Stimulated activated CD8-positive, alpha-beta memory T cell treated with anti-CD3 and anti-CD28 coated beads, Interleukin-12 subunit alpha, Interleukin-12 subunit beta, amount 100 ng/mL, for 4 hours (primary cell): ENCODE results near the gene HRH1.
"Not testable (repeated sequence)": the region's sequence is repeated elsewhere in the genome, so short reads cannot be mapped to it uniquely, and the experiment has no call there.

Source experiments
- DNase-seq: peaks from one replicate; pipeline ENCODE4 v3.0.0-alpha.2; 2020; ENCODE audit warnings: low read depth

Gene HRH1

GRCh38 chr3:11154036-11154952, at the start of gene HRH1:
HRH1 (plus strand) TSS chr3:11154493; CDS start chr3:11259038, 104,545 bp downstream.
- no peak for DNase-seq

GRCh38 chr3:11113316-11113715, 41.0 kb upstream of the HRH1 start:
- DNase-seq, result not testable (repeated sequence)

- DNase-seq, result no peak
Measured at GRCh38 chr3:11115548-11115947, 38.7 kb upstream of the HRH1 start.

- DNase-seq, result no peak
Measured at GRCh38 chr3:11116336-11117059, 37.8 kb upstream of the HRH1 start.

- DNase-seq, result no peak
Measured at GRCh38 chr3:11117591-11117990, 36.7 kb upstream of the HRH1 start.

GRCh38 chr3:11118181-11118682, 36.1 kb upstream of the HRH1 start:
- DNase-seq, result no peak

GRCh38 chr3:11120091-11120805, 34.0 kb upstream of the HRH1 start:
- no peak for DNase-seq

- DNase-seq, result no peak
Measured at GRCh38 chr3:11126653-11127052, 27.6 kb upstream of the HRH1 start.

- DNase-seq, result no peak
Measured at GRCh38 chr3:11128682-11129632, 25.3 kb upstream of the HRH1 start.

- DNase-seq, result no peak
Measured at GRCh38 chr3:11130385-11130784, 23.9 kb upstream of the HRH1 start.

- DNase-seq, result no peak
Measured at GRCh38 chr3:11131371-11131770, 22.9 kb upstream of the HRH1 start.

GRCh38 chr3:11131886-11132285, 22.4 kb upstream of the HRH1 start:
- DNase-seq, result not testable (repeated sequence)

- DNase-seq, result no peak
Measured at GRCh38 chr3:11132861-11133260, 21.4 kb upstream of the HRH1 start.

GRCh38 chr3:11134794-11135193, 19.5 kb upstream of the HRH1 start:
- DNase-seq, result no peak

GRCh38 chr3:11136116-11136515, 18.2 kb upstream of the HRH1 start:
- DNase-seq, result no peak

GRCh38 chr3:11136830-11137626, 17.3 kb upstream of the HRH1 start:
- no peak for DNase-seq

- DNase-seq, result no peak
Measured at GRCh38 chr3:11137627-11137959, 16.7 kb upstream of the HRH1 start.

GRCh38 chr3:11138371-11138770, 15.9 kb upstream of the HRH1 start:
- DNase-seq, result no peak

- no peak for DNase-seq
Measured at GRCh38 chr3:11140030-11140712, 14.1 kb upstream of the HRH1 start.

GRCh38 chr3:11140713-11141104, 13.6 kb upstream of the HRH1 start:
- DNase-seq, result no peak
